Chondrocyte (in vitro differentiated cells): Measurements from ENCODE around the gene GJA5. TPM values are rescaled to one million over a fixed set of nuclear protein-coding genes. Genes with fewer than 3 reads are reported as not detected.

Experiments
- DNase-seq: peaks from one replicate; pipeline ENCODE4 v3.0.0; 2021; ENCODE audit warnings: mixed read lengths, low spot score
- H3K27ac Mint-ChIP-seq: one replicate; pipeline ENCODE4 v1.8.0; 2021; ENCODE audit warnings: mild to moderate bottlenecking, moderate library complexity, mixed read lengths; ENCODE audit not compliant: unreplicated experiment
- H3K27me3 Mint-ChIP-seq: 2 replicates; pipeline ENCODE4 v1.8.0; 2021; ENCODE audit warnings: low read depth, mixed read lengths
- H3K36me3 Mint-ChIP-seq: 2 replicates; pipeline ENCODE4 v1.8.0; 2021; ENCODE audit warnings: low read depth, mixed read lengths
- H3K4me1 Mint-ChIP-seq: 2 replicates; pipeline ENCODE4 v1.8.0; 2021; ENCODE audit warnings: low read depth, mild to moderate bottlenecking, mixed read lengths
- H3K4me3 Mint-ChIP-seq: one replicate; pipeline ENCODE4 v1.8.0; 2021; ENCODE audit warnings: mild to moderate bottlenecking, moderate library complexity, mixed read lengths; ENCODE audit not compliant: unreplicated experiment
- H3K9me3 Mint-ChIP-seq: 2 replicates; pipeline ENCODE4 v1.8.0; 2021; ENCODE audit warnings: low read depth, mixed read lengths
- CTCF ChIP-seq: fragments of 200-600 bp; sonication (generic); IDR thresholded peaks from 2 replicates; pipeline ENCODE4 v1.5.0; 2021; ENCODE audit warnings: antibody characterized with exemption, mild to moderate bottlenecking, moderate library complexity
- total RNA-seq: library from RNA; stranded (reverse); gene quantifications from 3 replicates; pipeline ENCODE4 v1.2.1, GENCODE V29; 2021

The GJA5 gene
- total RNA-seq, 1 donor from 2014 or later, result 0.17 TPM

- no peaks in the 10 kb centered on the region for H3K36me3 Mint-ChIP-seq
- TF ChIP-seq CTCF, result no peak
- no peaks in the 10 kb centered on the region for H3K27me3 Mint-ChIP-seq
- H3K4me1 Mint-ChIP-seq, result no peaks in the 10 kb centered on the region
- DNase-seq, result no peak
- no peak overlapping the region for H3K27ac Mint-ChIP-seq
- no peaks in the 10 kb centered on the region for H3K9me3 Mint-ChIP-seq
- no peak overlapping the region for H3K4me3 Mint-ChIP-seq
Observed at GRCh38 chr1:147749792-147750191, 10.6 kb downstream of the GJA5 start.

GRCh38 chr1:147748676-147749350 lies 11.6 kb downstream of the GJA5 start:
- H3K4me3 Mint-ChIP-seq, result no peak overlapping the region
- no peak overlapping the region for H3K27ac Mint-ChIP-seq
- no peaks in the 10 kb centered on the region for H3K27me3 Mint-ChIP-seq
- H3K4me1 Mint-ChIP-seq, result no peaks in the 10 kb centered on the region
- no peaks in the 10 kb centered on the region for H3K36me3 Mint-ChIP-seq
- no peaks in the 10 kb centered on the region for H3K9me3 Mint-ChIP-seq
- DNase-seq, result no peak
- no peak for TF ChIP-seq CTCF

- no peak for TF ChIP-seq CTCF
- Mint-ChIP-seq H3K27ac (no peak overlapping the region), H3K4me1 (no peaks in the 10 kb centered on the region), H3K27me3 (no peaks in the 10 kb centered on the region), H3K4me3 (no peak overlapping the region), H3K9me3 (no peaks in the 10 kb centered on the region), H3K36me3 (no peaks in the 10 kb centered on the region)
- DNase-seq, result no peak
Observed at GRCh38 chr1:147747966-147748365, 12.4 kb downstream of the GJA5 start.

- Mint-ChIP-seq H3K27ac (no peak overlapping the region), H3K4me1 (no peaks in the 10 kb centered on the region), H3K36me3 (no peaks in the 10 kb centered on the region), H3K9me3 (no peaks in the 10 kb centered on the region), H3K27me3 (no peaks in the 10 kb centered on the region), H3K4me3 (no peak overlapping the region)
- no peak for DNase-seq
- TF ChIP-seq CTCF, result no peak
Observed at GRCh38 chr1:147745271-147745670, 15.1 kb downstream of the GJA5 start.

GRCh38 chr1:147741065-147741464 lies 19.3 kb downstream of the GJA5 start:
- Mint-ChIP-seq H3K9me3 (no peaks in the 10 kb centered on the region), H3K4me1 (no peaks in the 10 kb centered on the region), H3K4me3 (no peak overlapping the region), H3K36me3 (no peaks in the 10 kb centered on the region), H3K27me3 (no peaks in the 10 kb centered on the region), H3K27ac (no peak overlapping the region)
- TF ChIP-seq CTCF, result no peak
- DNase-seq, result no peak
